Measurements from ENCODE around the gene MAMDC2. TPM values are rescaled to one million over a fixed set of nuclear protein-coding genes. Genes with fewer than 3 reads are reported as not detected.
A peak's percentile ranks its signal among the peaks of the same experiment; 100 is the strongest.

Gene MAMDC2
- total RNA-seq, 2 donors from 2014 or later: 0.44 to 1.4 TPM

DNA sequence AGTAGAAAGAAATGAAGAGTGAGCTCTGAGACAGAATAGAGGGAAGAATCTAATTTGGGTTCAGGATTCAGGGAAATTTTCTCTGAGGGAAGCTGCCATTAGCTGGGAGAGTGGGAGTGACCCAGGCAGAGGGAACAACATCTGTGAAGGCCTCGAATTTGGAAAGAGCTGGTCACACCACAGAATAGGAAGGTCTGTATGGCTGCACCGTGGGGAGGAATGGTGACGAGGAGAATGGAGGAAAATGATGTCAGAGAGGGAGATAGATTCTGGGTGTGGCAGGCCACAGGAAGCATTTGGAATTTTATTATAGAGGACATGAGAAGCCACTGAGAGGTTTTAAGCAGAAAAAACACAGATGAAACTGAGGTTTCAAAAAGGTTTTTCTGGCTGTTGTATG, 98.5 kb downstream of the MAMDC2 start:
- no peaks in the 10 kb centered on the region for H3K4me1 ChIP-seq (ENCODE audit: control insufficient read depth, insufficient read depth, low read length)
- no peak for DNase-seq
- no peak overlapping the region for H3K4me3 Mint-ChIP-seq
- no peak overlapping the region for H3K27ac ChIP-seq (ENCODE audit: low read depth, low read length)
- H3K27me3 Mint-ChIP-seq (ENCODE audit: insufficient read depth): no peaks in the 10 kb centered on the region
- no peaks in the 10 kb centered on the region for H3K9me3 Mint-ChIP-seq
- no peaks in the 10 kb centered on the region for H3K36me3 ChIP-seq (ENCODE audit: control insufficient read depth, insufficient read depth, low read length)
- no peak overlapping the region for H3K9ac ChIP-seq (ENCODE audit: extremely low read depth, low read length, poor library complexity, severe bottlenecking)
- no peak overlapping the region for H3K27ac Mint-ChIP-seq
- no peaks in the 10 kb centered on the region for H3K9me3 ChIP-seq (ENCODE audit: control insufficient read depth, low read length)
- TF ChIP-seq, protein P1, sequence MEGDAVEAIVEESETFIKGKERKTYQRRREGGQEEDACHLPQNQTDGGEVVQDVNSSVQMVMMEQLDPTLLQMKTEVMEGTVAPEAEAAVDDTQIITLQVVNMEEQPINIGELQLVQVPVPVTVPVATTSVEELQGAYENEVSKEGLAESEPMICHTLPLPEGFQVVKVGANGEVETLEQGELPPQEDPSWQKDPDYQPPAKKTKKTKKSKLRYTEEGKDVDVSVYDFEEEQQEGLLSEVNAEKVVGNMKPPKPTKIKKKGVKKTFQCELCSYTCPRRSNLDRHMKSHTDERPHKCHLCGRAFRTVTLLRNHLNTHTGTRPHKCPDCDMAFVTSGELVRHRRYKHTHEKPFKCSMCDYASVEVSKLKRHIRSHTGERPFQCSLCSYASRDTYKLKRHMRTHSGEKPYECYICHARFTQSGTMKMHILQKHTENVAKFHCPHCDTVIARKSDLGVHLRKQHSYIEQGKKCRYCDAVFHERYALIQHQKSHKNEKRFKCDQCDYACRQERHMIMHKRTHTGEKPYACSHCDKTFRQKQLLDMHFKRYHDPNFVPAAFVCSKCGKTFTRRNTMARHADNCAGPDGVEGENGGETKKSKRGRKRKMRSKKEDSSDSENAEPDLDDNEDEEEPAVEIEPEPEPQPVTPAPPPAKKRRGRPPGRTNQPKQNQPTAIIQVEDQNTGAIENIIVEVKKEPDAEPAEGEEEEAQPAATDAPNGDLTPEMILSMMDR (conservative IDR thresholded peaks at IDR 0.05): no peak
- H3K4me3 ChIP-seq (ENCODE audit: low read length): no peak overlapping the region
- peaks cover 14% of the 10 kb centered on the region for H3K4me1 Mint-ChIP-seq
- no peaks in the 10 kb centered on the region for H3K36me3 Mint-ChIP-seq (ENCODE audit: low read depth)
- H3K27me3 ChIP-seq (ENCODE audit: control insufficient read depth, insufficient read depth, low read length, poor library complexity, severe bottlenecking): no peaks in the 10 kb centered on the region
- WGBS, 2 experiments (ENCODE audit: insufficient coverage in 1 of 2, insufficient read length in 1 of 2): 91 to 93% methylated on average over 3 of the region's 3 CpGs

DNA sequence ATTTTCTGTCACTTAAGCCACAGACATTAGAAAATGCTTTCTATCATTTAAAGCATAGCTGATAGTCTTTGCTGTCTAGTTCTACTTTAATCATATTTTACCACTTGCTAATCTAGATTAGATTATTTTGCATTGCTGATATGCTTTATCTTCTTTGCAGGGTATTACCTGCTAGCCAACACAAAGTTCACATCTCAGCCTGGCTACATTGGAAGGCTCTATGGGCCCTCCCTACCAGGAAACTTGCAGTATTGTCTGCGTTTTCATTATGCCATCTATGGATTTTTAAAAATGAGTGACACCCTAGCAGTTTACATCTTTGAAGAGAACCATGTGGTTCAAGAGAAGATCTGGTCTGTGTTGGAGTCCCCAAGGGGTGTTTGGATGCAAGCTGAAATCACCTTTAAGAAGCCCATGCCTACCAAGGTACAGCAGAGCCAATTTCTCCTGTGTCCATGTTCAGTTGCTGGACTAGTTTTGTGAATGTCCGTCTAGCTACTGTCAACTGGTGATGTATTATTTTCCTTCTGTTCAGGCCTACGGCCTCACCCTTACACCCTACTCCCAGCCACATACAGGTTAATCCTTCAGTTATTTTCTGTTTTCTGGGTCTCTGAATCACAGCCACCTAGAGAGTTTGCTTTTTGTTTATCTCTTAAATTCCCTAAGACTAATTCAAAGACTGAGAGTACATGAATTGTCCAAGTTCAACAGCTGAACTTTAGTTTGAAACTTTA, 99.9 kb downstream of the MAMDC2 start:
- no peak for DNase-seq
- Mint-ChIP-seq H3K36me3 (ENCODE audit: low read depth) (no peaks in the 10 kb centered on the region), H3K4me1 (peaks cover 14% of the 10 kb centered on the region), H3K4me3 (no peak overlapping the region), H3K9me3 (no peaks in the 10 kb centered on the region), H3K27ac (no peak overlapping the region), H3K27me3 (ENCODE audit: insufficient read depth) (no peaks in the 10 kb centered on the region)
- H3K36me3 ChIP-seq (ENCODE audit: control insufficient read depth, insufficient read depth, low read length): no peaks in the 10 kb centered on the region
- TF ChIP-seq, protein P1 (conservative IDR thresholded peaks at IDR 0.05): no peak
- no peaks in the 10 kb centered on the region for H3K4me1 ChIP-seq (ENCODE audit: control insufficient read depth, insufficient read depth, low read length)
- H3K9ac ChIP-seq (ENCODE audit: extremely low read depth, low read length, poor library complexity, severe bottlenecking): no peak overlapping the region
- WGBS, 2 experiments (ENCODE audit: insufficient coverage in 1 of 2, insufficient read length in 1 of 2): 93 to 97% methylated on average over 2 to 3 of the region's 3 CpGs
- H3K27me3 ChIP-seq (ENCODE audit: control insufficient read depth, insufficient read depth, low read length, poor library complexity, severe bottlenecking): no peaks in the 10 kb centered on the region
- H3K9me3 ChIP-seq (ENCODE audit: control insufficient read depth, low read length): no peaks in the 10 kb centered on the region
- H3K4me3 ChIP-seq (ENCODE audit: low read length): peak overlapping the region; percentile 12
- H3K27ac ChIP-seq (ENCODE audit: low read depth, low read length): no peak overlapping the region

DNA sequence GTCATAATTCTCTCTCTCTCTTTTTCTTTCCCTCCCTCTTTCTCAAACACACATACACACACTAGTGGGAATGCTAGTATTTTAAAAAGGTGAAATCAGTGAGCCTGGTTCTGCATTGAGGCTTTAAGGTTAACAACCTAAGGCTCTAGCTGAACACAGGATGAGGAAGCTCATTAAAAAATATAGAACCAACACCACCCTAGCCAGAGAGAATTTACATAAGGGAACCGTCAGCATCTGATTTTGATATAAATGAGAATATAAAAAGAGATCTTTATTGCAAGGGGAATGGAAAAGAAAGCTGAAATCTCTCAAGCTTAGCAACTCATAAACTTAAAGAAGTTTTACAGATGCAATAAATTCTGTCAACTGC, 100.5 kb downstream of the MAMDC2 start:
- Mint-ChIP-seq H3K27ac (no peak overlapping the region), H3K27me3 (ENCODE audit: insufficient read depth) (no peaks in the 10 kb centered on the region), H3K36me3 (ENCODE audit: low read depth) (no peaks in the 10 kb centered on the region), H3K4me3 (no peak overlapping the region), H3K9me3 (no peaks in the 10 kb centered on the region), H3K4me1 (peaks cover 14% of the 10 kb centered on the region)
- no peaks in the 10 kb centered on the region for H3K36me3 ChIP-seq (ENCODE audit: control insufficient read depth, insufficient read depth, low read length)
- WGBS, 2 experiments (ENCODE audit: insufficient coverage in 1 of 2, insufficient read length in 1 of 2): 100% methylated on average over 1 of the region's 1 CpG; no CpG with 5 or more reads in 1 of the 2 experiments
- H3K9ac ChIP-seq (ENCODE audit: extremely low read depth, low read length, poor library complexity, severe bottlenecking): no peak overlapping the region
- H3K27me3 ChIP-seq (ENCODE audit: control insufficient read depth, insufficient read depth, low read length, poor library complexity, severe bottlenecking): no peaks in the 10 kb centered on the region
- H3K27ac ChIP-seq (ENCODE audit: low read depth, low read length): no peak overlapping the region
- H3K4me3 ChIP-seq (ENCODE audit: low read length): no peak overlapping the region
- no peaks in the 10 kb centered on the region for H3K9me3 ChIP-seq (ENCODE audit: control insufficient read depth, low read length)
- DNase-seq: no peak
- TF ChIP-seq, protein P1 (conservative IDR thresholded peaks at IDR 0.05): no peak
- H3K4me1 ChIP-seq (ENCODE audit: control insufficient read depth, insufficient read depth, low read length): no peaks in the 10 kb centered on the region
